Activated naive CD4-positive, alpha-beta T cell treated with anti-CD3 and anti-CD28 coated beads, Interleukin-2, amount 50 U/mL, for 24 hours (primary cell): ENCODE results near the gene CDRT15.
"Not testable (repeated sequence)": the region's sequence is repeated elsewhere in the genome, so short reads cannot be mapped to it uniquely, and the experiment has no call there.

Experiments
- H3K27ac Mint-ChIP-seq: one replicate; pipeline ENCODE4 v1.8.0; 2021; ENCODE audit warnings: mild to moderate bottlenecking, mixed read lengths
- H3K27me3 Mint-ChIP-seq: one replicate; pipeline ENCODE4 v1.8.0; 2021; ENCODE audit warnings: mixed read lengths
- H3K36me3 Mint-ChIP-seq: one replicate; pipeline ENCODE4 v1.8.0; 2021; ENCODE audit warnings: mixed read lengths
- H3K4me1 Mint-ChIP-seq: one replicate; pipeline ENCODE4 v1.8.0; 2021; ENCODE audit warnings: mixed read lengths
- H3K4me3 Mint-ChIP-seq: one replicate; pipeline ENCODE4 v1.8.0; 2021; ENCODE audit warnings: mild to moderate bottlenecking, mixed read lengths
- H3K9me3 Mint-ChIP-seq: one replicate; pipeline ENCODE4 v1.8.0; 2021; ENCODE audit warnings: mixed read lengths

CDRT15 gene

DNA sequence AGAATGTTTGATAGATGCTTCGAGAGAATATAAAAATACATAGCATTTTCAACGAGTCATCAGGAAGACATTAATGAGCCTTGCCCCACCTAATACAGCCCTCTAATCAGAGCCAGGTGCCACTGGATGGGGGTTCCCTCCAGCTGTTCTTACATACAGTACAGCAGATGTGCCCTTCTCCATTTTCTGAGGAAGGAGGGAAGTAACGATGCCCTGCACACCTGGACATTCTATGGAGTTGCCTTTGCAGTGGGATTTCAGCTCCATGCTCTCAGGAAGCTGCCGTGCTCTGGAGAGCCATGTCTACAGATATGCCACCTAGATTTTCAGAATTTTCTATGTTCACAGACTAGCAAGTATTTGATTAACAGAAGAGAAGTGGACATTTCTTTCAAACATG, 36.3 kb downstream of the CDRT15 start:
- Mint-ChIP-seq H3K27me3 (no peaks in the 10 kb centered on the region), H3K4me1 (peaks cover 100% of the 10 kb centered on the region), H3K9me3 (no peaks in the 10 kb centered on the region), H3K4me3 (no peak overlapping the region), H3K27ac (peak overlapping the region; percentile 73), H3K36me3 (peaks cover 4% of the 10 kb centered on the region)

DNA sequence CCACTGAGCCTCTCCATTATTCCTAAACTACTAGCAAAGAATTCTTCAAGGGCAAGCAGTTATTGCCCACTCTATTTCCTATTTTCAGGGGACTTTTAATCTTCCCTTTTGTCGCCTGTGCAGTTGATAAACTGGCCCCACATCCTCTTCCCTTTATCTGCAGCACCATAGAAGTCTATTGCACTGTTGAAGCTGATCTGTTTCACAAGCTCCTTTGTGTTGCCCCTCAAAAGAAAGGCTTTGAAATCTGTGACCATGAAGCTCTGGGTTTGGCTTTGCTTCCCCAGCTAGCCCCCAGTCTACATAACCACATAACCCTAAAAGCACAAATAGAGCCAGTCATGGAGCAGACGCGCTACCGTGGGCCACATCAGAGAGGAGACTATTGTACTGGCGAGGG, 37.1 kb downstream of the CDRT15 start:
- Mint-ChIP-seq H3K27ac (peak overlapping the region; percentile 66), H3K9me3 (no peaks in the 10 kb centered on the region), H3K4me1 (peaks cover 100% of the 10 kb centered on the region), H3K27me3 (no peaks in the 10 kb centered on the region), H3K4me3 (peak overlapping the region; percentile 55), H3K36me3 (peaks cover 4% of the 10 kb centered on the region)

DNA sequence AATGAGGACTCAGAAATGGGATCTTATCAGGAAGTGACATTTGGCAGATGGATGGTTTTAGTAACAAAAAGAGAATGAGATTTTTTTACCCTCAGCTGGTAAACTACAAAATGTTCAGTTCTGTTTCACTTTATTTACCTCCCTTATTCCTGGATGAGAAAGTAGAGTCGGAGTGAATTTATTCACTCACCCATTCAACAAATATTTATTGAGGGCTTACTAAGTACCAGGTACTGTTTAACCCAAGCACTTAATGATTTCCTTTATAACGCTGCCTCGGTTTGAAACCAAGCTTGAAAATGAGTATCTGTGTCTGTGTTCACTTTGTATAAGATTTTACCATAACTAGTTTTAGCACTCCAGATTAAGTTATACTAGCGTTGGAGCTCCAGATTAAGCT, 38.1 kb downstream of the CDRT15 start:
- Mint-ChIP-seq H3K4me1 (peaks cover 94% of the 10 kb centered on the region), H3K36me3 (peaks cover 4% of the 10 kb centered on the region), H3K4me3 (peak overlapping the region; percentile 51), H3K9me3 (no peaks in the 10 kb centered on the region), H3K27ac (peak overlapping the region; percentile 88), H3K27me3 (no peaks in the 10 kb centered on the region)

DNA sequence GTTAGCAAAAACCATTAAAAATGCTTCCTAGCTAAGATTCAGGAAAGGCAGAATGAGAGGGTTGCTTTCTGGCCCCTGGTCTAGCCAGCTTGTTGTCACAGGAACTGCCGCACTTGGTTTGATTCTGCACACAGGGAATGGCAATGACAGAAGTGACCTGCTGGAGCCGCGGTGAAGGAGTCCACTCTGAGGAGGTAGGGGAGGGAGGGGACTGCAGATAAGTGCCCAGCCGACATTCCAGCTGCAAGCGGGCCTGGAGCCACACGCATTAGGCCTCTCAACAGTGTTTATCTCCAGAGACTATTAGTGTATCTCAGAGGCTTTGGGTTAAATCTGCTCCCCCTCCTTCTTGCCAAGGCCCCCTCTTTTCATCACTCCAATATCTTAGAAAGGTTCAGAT, 38.6 kb downstream of the CDRT15 start:
- Mint-ChIP-seq H3K36me3 (peaks cover 4% of the 10 kb centered on the region), H3K9me3 (no peaks in the 10 kb centered on the region), H3K27ac (peak overlapping the region; percentile 88), H3K27me3 (no peaks in the 10 kb centered on the region), H3K4me3 (no peak overlapping the region), H3K4me1 (peaks cover 94% of the 10 kb centered on the region)

DNA sequence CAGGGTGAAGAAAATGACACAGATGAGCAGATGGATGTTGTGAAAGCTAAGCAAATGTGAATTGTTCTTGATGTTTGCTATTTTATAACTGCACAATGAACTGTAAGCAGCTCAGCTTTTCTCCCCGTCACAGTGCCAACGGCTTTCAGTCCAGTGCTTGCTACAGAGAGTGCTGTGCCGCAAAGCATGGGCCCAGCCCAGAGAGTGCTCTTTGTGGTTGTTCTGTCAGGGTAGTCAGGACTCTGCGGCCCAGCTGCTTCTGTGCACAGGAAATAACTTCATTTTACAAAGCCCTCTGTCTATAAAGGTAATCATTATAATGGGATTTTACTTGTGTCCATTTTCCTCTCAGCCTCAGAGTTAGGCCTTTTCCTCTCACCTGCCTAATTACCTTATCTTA, 39.1 kb downstream of the CDRT15 start:
- peak overlapping the region; percentile 46 for H3K27ac Mint-ChIP-seq
- peak overlapping the region; percentile 70 for H3K4me3 Mint-ChIP-seq
- no peaks in the 10 kb centered on the region for H3K27me3 Mint-ChIP-seq
- peaks cover 93% of the 10 kb centered on the region for H3K4me1 Mint-ChIP-seq
- H3K9me3 Mint-ChIP-seq, result no peaks in the 10 kb centered on the region
- H3K36me3 Mint-ChIP-seq, result peaks cover 4% of the 10 kb centered on the region

DNA sequence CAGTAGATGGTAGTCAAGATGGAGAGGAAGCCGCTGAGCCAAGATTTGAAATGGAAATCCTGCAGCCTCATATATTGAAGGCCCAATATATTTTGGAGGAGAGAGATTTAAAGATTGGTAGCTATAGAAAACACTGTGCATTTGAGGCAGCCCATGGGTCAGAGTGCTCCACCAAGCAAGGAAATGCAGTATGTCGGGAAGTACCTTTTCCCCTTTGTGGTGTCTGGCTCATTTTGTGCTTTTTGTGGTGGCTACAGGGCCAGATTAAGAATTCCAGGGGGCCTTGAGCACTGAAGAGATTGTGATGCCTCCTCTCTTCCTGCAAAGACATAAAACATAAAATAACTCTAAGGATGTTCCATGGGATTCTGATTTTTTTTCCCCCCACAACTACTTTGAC, 39.6 kb downstream of the CDRT15 start:
- H3K4me3 Mint-ChIP-seq, result peak overlapping the region; percentile 70
- no peaks in the 10 kb centered on the region for H3K27me3 Mint-ChIP-seq

DNA sequence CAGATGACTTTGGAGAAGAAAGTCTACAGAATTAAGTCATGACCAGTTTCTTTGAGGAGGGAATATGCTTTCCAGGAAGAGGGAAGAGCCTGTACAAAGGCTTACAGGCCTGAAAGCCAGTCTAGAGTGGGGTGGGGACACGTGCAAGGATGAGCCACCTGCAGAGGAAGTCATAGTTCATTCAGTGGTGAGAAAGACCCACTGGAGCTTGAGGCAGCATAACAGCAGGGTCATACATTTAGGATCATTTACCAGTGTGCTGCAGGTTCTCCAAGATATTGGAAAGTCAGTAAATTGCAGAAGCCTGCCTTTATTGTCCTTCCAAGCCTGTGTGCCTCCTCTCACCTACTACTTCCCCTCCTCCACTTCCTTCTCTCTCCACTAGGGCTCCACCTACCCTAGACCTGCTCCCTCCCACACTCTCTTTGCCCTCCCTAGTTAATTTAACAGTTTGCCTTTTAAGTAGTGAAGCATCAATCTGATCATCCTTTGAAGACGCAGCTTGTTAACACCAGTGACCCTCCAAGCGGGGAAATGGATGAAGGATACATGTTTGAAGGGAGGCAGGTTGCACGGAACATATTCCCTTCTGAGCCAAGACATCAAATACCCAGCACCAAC, 40.2 kb downstream of the CDRT15 start:
- Mint-ChIP-seq H3K9me3 (no peaks in the 10 kb centered on the region), H3K27ac (peak overlapping the region; percentile 78), H3K27me3 (no peaks in the 10 kb centered on the region), H3K36me3 (peaks cover 4% of the 10 kb centered on the region), H3K4me1 (peaks cover 92% of the 10 kb centered on the region), H3K4me3 (peak overlapping the region; percentile 70)

More for the DNA sequence above, 39.6 kb downstream of the CDRT15 start:
- H3K27ac Mint-ChIP-seq, result peak overlapping the region; percentile 46
- H3K9me3 Mint-ChIP-seq, result no peaks in the 10 kb centered on the region
- H3K36me3 Mint-ChIP-seq, result peaks cover 4% of the 10 kb centered on the region
- peaks cover 92% of the 10 kb centered on the region for H3K4me1 Mint-ChIP-seq

DNA sequence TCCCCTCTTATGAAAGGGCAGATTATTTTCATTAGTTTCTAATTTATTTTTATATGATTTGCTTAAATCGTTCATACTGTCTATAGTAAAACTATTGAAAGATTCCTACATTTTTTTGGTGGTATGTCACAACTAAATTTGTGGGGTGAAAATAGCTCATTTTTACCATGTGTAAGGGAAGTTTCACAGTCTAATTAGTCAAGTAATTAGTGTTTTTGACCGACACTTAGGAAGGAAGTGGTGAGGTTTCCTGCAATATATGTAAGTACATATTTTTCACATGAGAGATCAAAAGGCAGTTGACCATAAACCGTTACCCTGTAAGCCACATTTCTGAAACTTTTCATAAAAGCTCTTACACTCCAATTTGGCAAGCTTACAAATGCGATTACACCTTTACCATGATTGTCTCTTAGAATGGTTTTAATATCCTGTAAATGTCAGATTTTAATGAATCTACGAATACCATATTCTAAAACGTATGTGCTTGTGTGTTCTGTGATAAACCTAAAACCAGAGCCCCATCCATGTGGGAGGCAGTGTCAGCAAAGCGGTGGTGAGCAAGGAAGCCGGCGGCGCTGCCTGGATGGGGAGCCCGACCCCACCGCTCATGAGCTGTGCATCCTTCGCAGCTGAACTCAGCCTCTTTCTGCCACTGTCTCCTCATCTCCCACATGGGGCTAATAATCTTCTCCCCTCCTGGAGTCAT, 43.9 kb downstream of the CDRT15 start:
- Mint-ChIP-seq H3K4me3 (peak overlapping the region; percentile 54), H3K4me1 (peaks cover 77% of the 10 kb centered on the region), H3K27ac (peak overlapping the region; percentile 65)
- H3K9me3 Mint-ChIP-seq, H3K27me3 Mint-ChIP-seq, H3K36me3 Mint-ChIP-seq: not testable (repeated sequence)

DNA sequence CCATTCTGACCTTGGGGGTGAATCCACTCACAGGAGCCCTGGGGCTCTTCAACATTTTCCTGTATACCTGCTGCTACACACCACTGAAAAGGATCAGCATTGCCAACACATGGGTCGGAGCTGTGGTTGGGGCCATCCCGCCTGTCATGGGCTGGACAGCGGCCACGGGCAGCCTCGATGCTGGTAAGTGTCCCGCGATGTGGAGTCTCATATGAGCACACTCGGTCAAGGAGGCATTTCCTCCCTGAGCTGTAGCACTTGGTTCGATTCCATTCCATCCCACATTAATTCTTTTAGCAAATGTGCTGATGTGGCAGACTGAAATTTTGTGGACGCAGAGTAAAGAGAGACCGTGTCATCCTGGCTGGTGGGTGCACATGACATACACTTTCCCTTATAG, 44.6 kb downstream of the CDRT15 start:
- H3K27ac Mint-ChIP-seq, result peak overlapping the region; percentile 46
- not testable (repeated sequence) for H3K27me3 Mint-ChIP-seq, H3K36me3 Mint-ChIP-seq, H3K9me3 Mint-ChIP-seq
- H3K4me1 Mint-ChIP-seq, result peaks cover 72% of the 10 kb centered on the region
- peak overlapping the region; percentile 26 for H3K4me3 Mint-ChIP-seq

DNA sequence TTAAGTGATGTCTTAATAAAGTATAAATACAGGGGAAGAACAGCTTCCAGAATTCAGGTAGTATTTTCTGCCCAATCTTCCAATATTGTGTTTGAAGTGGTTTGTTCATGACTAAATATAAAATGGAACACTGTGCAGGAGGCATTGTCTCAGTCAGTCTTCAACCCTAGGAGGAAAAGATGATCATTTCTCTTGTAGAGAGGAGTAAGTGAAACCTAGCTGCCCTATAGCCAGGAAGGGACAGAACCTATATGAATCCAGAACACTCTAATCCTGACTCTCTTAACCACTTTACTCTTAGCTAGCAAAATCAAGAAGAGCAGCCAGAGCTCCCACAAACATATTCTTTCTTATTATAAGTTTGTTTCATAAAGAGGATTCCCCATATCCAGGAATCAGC, 45.2 kb downstream of the CDRT15 start:
- H3K27ac Mint-ChIP-seq, H3K36me3 Mint-ChIP-seq, H3K9me3 Mint-ChIP-seq, H3K27me3 Mint-ChIP-seq, H3K4me3 Mint-ChIP-seq: not testable (repeated sequence)
- H3K4me1 Mint-ChIP-seq, result peaks cover 68% of the 10 kb centered on the region

DNA sequence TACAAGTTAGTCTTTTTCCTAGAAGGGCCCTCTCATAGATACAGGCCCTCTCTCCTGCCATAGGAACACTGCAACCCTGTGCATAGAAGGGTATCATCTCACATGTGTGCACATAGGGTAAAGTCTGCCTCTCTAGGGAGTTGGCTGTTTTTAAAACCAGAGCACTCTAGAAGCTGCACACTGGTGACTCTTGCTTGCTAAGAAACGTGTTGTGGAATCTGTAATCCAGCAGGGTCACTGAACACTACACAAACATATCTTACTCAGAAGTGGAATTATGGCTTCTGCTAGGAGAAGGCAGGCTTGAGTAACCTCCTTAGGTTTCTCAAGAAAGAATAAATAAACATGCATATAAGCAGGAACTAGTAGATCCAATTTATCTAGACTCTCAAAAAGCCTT, 45.9 kb downstream of the CDRT15 start:
- H3K27ac Mint-ChIP-seq, H3K9me3 Mint-ChIP-seq, H3K36me3 Mint-ChIP-seq, H3K4me3 Mint-ChIP-seq, H3K27me3 Mint-ChIP-seq: not testable (repeated sequence)
- peaks cover 68% of the 10 kb centered on the region for H3K4me1 Mint-ChIP-seq

DNA sequence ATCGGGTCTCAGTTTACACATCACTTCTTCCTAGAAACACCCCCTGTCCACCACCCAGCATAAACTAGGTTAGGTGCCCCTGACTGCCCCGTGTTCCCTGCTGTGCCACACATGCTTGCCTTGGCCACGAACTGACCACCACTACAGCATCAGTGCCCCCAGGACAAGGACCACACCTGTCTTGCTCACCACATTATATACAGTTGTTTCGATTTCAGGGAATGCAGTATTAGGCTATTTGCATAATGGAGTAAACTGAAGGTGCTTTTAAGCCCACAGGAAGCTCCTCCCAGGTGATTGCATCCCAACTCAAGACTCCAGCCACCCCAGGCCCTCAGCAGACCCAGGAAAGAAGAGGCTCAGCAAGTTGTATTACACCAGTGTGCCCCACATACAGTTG, 50.2 kb downstream of the CDRT15 start:
- peaks cover 39% of the 10 kb centered on the region for H3K4me1 Mint-ChIP-seq
- H3K4me3 Mint-ChIP-seq, H3K27me3 Mint-ChIP-seq, H3K27ac Mint-ChIP-seq, H3K36me3 Mint-ChIP-seq, H3K9me3 Mint-ChIP-seq: not testable (repeated sequence)
